ENCODE data around the gene TBC1D24.

TBC1D24 gene

DNA sequence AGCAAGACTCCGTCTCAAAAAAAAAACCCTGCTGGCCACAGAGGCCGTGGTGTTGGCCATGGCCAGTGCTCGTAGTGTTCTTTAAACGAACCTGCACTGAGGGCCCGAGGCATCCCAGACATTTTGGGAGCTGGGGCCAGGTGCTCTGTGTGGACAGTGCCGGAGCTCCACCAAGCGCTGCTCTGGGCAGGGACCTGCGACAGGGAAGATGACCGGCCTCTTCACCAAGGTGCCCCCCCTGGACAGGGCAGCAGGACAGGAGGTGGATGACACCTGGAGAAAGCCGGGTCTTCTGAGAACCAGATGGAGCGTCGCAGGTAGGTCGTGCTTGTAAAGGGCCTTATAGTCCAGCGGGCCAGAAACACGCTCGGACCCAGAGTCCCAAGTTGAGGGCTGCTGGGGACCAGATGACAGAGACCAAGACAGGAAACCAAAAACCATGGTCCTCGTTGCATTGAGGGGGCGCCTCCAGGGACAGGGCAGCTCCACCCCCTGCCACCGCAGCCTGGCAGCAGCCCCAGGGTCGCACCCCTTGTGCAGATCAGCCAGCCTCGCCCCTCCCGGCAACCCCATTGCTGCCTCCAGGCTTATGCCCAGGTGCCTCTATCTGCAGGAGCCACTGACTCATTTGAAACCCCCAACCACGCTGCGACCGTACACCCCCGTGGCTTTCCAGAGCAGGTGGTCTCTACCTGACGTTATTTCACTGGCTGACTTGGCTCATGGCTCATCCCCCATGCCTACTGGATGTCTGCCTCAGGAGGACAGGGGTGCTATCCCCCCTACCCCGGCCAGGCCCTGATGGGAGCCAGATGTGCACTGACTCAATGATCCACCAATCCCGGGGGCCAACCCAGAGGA, 8.0 kb upstream of the TBC1D24 start:
- no peak for DNase-seq (ENCODE audit: low read depth, low spot score)
- CTCF ChIA-PET = interaction anchor here (0.7 to 1.7 kb wide), 2 partner anchors 14 to 171 kb away, joined by 3 to 4 read pairs; no protein-coding TSS in a partner anchor
- TF ChIP-seq, protein P1, sequence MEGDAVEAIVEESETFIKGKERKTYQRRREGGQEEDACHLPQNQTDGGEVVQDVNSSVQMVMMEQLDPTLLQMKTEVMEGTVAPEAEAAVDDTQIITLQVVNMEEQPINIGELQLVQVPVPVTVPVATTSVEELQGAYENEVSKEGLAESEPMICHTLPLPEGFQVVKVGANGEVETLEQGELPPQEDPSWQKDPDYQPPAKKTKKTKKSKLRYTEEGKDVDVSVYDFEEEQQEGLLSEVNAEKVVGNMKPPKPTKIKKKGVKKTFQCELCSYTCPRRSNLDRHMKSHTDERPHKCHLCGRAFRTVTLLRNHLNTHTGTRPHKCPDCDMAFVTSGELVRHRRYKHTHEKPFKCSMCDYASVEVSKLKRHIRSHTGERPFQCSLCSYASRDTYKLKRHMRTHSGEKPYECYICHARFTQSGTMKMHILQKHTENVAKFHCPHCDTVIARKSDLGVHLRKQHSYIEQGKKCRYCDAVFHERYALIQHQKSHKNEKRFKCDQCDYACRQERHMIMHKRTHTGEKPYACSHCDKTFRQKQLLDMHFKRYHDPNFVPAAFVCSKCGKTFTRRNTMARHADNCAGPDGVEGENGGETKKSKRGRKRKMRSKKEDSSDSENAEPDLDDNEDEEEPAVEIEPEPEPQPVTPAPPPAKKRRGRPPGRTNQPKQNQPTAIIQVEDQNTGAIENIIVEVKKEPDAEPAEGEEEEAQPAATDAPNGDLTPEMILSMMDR (IDR thresholded peaks at IDR 0.05; ENCODE audit: insufficient read depth, low read length, missing control alignments) = no peak
- POLR2A ChIA-PET = interaction anchor here (0.8 kb wide), 1 partner anchor 39 kb away, joined by 4 read pairs; no protein-coding TSS in a partner anchor
- peak overlapping the region; percentile 53 for H3K4me3 ChIP-seq (ENCODE audit: low read depth, low read length)

DNA sequence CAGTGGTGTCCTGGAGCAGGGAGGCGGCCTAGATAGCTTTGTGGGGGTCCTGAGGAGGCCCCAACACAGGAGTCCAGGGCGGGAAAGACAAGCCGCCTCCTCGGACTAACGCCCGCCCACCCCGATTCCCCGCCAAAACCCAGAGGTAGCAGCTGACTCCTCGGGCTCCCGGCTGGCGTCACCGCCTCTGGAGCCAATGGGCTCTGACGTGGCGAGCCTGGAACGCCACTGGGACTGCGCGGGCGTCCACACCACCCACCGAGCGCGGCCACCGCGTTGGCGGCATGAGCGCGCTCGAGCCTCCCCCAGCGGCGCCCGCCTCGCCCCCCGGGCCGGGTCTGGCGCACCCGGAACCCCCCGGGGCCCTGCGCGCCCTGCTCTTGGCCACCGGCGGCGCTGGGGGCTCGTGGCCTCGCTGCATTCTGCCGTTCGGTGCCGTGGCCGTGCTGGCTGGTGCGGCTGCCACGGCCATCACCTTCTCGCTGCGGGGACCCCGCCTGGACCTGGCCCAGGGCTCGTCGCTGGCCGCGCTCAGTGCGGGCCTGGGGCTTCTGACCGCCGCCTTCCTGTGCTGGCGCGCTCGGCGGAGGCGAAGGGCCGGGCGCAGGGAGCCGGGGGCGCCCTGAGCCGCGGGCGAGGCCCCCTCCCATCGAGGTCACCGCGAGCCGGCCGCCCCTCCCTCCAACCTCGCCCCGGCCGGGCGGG, 7.2 kb upstream of the TBC1D24 start:
- CTCF ChIA-PET = interaction anchor here (0.7 to 2.0 kb wide), 4 partner anchors 8 to 171 kb away, joined by 3 to 8 read pairs (median 4); partner anchors contain the start of gene TEDC2
- H3K4me3 ChIP-seq (ENCODE audit: low read depth, low read length) = peak overlapping the region; percentile 53
- no peak for DNase-seq (ENCODE audit: low read depth, low spot score)
- POLR2A ChIA-PET = interaction anchor here (0.7 to 0.8 kb wide), 2 partner anchors 27 to 39 kb away, joined by 3 to 4 read pairs; no protein-coding TSS in a partner anchor
- TF ChIP-seq, protein P1 (IDR thresholded peaks at IDR 0.05; ENCODE audit: insufficient read depth, low read length, missing control alignments) = no peak

DNA sequence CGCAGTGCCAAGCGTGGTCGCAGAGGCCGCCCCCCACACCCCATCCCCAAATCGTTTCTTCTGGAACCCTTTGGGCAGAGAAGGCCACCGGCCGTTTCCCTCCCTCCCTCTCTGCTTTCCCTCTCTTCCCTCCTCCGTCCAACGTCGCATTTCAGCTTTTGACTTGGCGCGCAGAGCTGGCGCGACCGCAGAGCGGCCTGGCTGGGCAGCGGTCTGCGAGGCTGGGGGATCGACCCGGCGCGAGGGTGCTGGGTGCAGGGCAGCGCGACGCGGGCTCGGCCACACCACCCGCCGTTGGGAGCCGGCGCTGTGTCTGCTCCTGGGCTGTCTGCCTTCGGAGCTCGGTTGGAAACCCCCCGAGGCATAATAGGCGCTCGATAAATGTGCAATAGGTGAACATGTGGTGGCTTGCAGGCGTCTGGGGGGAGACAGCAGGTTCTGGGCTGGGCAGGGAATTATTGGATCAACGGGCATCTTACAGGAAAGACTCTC, 6.6 kb upstream of the TBC1D24 start:
- TF ChIP-seq, protein P1 (IDR thresholded peaks at IDR 0.05; ENCODE audit: insufficient read depth, low read length, missing control alignments) = no peak
- POLR2A ChIA-PET = interaction anchor here (0.7 to 2.0 kb wide), 2 partner anchors 14 to 28 kb away, joined by 3 to 7 read pairs; no protein-coding TSS in a partner anchor

DNA sequence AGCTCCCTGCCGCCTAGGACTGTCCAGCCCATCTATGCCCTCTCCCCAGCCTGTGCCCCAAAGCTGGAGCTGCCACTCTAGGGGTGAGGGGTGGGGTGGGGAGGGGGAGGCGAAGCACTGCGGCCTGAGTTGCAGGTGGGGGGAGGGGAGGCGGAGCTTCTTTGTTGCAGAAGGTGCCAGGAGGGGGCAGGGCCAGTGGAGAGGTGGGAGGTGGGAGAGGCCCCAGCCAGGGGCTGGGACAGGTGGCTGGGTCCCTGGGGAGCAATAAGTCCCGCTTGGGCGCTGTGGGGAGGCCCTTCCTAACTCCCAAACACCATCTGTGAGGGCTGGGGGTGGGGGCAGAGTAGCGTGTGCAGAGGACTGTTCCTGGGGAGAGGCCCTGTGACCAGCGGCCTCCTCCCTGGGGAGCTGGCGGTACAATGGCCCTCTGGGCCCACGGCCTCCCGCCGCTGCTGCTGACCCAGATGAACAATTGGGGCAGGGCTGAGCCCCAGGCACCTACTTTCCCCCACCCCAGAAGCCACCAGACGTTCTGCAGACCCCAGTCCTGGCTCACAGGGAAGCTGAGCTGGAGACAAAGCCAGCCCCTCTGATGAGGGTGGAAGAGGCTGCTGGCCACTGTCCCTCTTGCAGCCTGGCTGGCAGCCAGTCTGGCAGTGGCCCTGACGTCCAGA, 6.1 kb upstream of the TBC1D24 start:
- CTCF ChIA-PET = interaction anchor here (0.8 to 2.0 kb wide), 4 partner anchors 9 to 129 kb away, joined by 4 to 8 read pairs (median 4); partner anchors contain the start of genes ABCA3 and TEDC2
- no peak for DNase-seq (ENCODE audit: low read depth, low spot score)

More for the DNA sequence above, 6.6 kb upstream of the TBC1D24 start:
- peak overlapping the region; percentile 53 for H3K4me3 ChIP-seq (ENCODE audit: low read depth, low read length)
- no peak for DNase-seq (ENCODE audit: low read depth, low spot score)
- CTCF ChIA-PET = interaction anchor here (0.8 to 2.0 kb wide), 3 partner anchors 9 to 38 kb away, joined by 4 to 8 read pairs (median 4); partner anchors contain the start of gene TEDC2

More for the DNA sequence above, 6.1 kb upstream of the TBC1D24 start:
- POLR2A ChIA-PET = interaction anchor here (0.7 to 2.0 kb wide), 3 partner anchors 9 to 28 kb away, joined by 3 to 7 read pairs (median 5); partner anchors contain the start of gene TEDC2
- H3K4me3 ChIP-seq (ENCODE audit: low read depth, low read length) = peak overlapping the region; percentile 53
- TF ChIP-seq, protein P1 (IDR thresholded peaks at IDR 0.05; ENCODE audit: insufficient read depth, low read length, missing control alignments) = no peak

All from AG04449 (cell line).